ENCODE data around the gene PCNX2.

The PCNX2 gene

GRCh38 chr1:233315718-233316301 lies 20.3 kb upstream of the PCNX2 start:
- DNase-seq (ENCODE audit: low read depth in 2 of 2), result no peak

- DNase-seq (ENCODE audit: low read depth in 2 of 2), result no peak
Observed at GRCh38 chr1:233313434-233314155, 18.1 kb upstream of the PCNX2 start.

GRCh38 chr1:233304489-233305102 lies 9.1 kb upstream of the PCNX2 start:
- DNase-seq (ENCODE audit: low read depth in 2 of 2), result no peak

- DNase-seq (ENCODE audit: low read depth in 2 of 2), result no peak
Observed at GRCh38 chr1:233300326-233300725, 4.8 kb upstream of the PCNX2 start.

GRCh38 chr1:233299450-233299849 lies 3.9 kb upstream of the PCNX2 start:
- DNase-seq (ENCODE audit: low read depth in 2 of 2), result no peak

- DNase-seq (ENCODE audit: low read depth in 2 of 2), result no peak
Observed at GRCh38 chr1:233295975-233296322, 424 bp upstream of the PCNX2 start.

- DNase-seq (ENCODE audit: low read depth in 2 of 2), result peak; percentile 8 to 14
Observed at GRCh38 chr1:233294913-233295236, 650 bp downstream of the PCNX2 start.

GRCh38 chr1:233293556-233294446 lies 1.7 kb downstream of the PCNX2 start:
- DNase-seq (ENCODE audit: low read depth in 2 of 2), result no peak

- DNase-seq (ENCODE audit: low read depth in 2 of 2), result no peak
Observed at GRCh38 chr1:233290396-233291034, 5.0 kb downstream of the PCNX2 start.

GRCh38 chr1:233289676-233290075 lies 5.8 kb downstream of the PCNX2 start:
- DNase-seq (ENCODE audit: low read depth in 2 of 2), result no peak

- no peak for DNase-seq (ENCODE audit: low read depth in 2 of 2)
Observed at GRCh38 chr1:233282582-233282886, 13.0 kb downstream of the PCNX2 start.

GRCh38 chr1:233281711-233282581 lies 13.6 kb downstream of the PCNX2 start:
- no peak for DNase-seq (ENCODE audit: low read depth in 2 of 2)

GRCh38 chr1:233279971-233280370 lies 15.6 kb downstream of the PCNX2 start:
- DNase-seq (ENCODE audit: low read depth in 2 of 2), result no peak

GRCh38 chr1:233278631-233279030 lies 16.9 kb downstream of the PCNX2 start:
- DNase-seq (ENCODE audit: low read depth in 2 of 2), result no peak

- DNase-seq (ENCODE audit: low read depth in 2 of 2), result no peak
Observed at GRCh38 chr1:233277637-233278606, 17.6 kb downstream of the PCNX2 start.

GRCh38 chr1:233269656-233270055 lies 25.9 kb downstream of the PCNX2 start:
- DNase-seq (ENCODE audit: low read depth in 2 of 2), result no peak

GRCh38 chr1:233268389-233269022 lies 27.0 kb downstream of the PCNX2 start:
- DNase-seq (ENCODE audit: low read depth in 2 of 2), result no peak

GRCh38 chr1:233261695-233262094 lies 33.8 kb downstream of the PCNX2 start:
- no peak for DNase-seq (ENCODE audit: low read depth in 2 of 2)

- DNase-seq (ENCODE audit: low read depth in 2 of 2), result no peak
Observed at GRCh38 chr1:233261206-233261605, 34.3 kb downstream of the PCNX2 start.

All from stimulated activated CD8-positive, alpha-beta memory T cell treated with anti-CD3 and anti-CD28 coated beads, Interleukin-15, amount 100 ng/mL, for 4 hours (primary cell).